SK-N-SH (cell line): ENCODE data around the gene ST6GALNAC6.

Source experiments
- CTCF ChIP-seq: fragments of 200-600 bp; sonication (generic); IDR thresholded peaks from 2 replicates; pipeline ENCODE4 v1.6.1; 2017; ENCODE audit warnings: antibody characterized with exemption, mild to moderate bottlenecking, moderate library complexity
- EP300 ChIP-seq, 2 experiments: IDR thresholded peaks; 2 replicates each; pipeline versions ENCODE4 v1.4.0 to v1.6.1; 2012; ENCODE audit warnings: borderline replicate concordance in 1 of 2, low read depth in 1 of 2, low read length in 1 of 2
- FOXM1 ChIP-seq: IDR thresholded peaks from 2 replicates; pipeline ENCODE4 v1.4.0; 2012; ENCODE audit warnings: low read depth, mild to moderate bottlenecking
- MAX ChIP-seq: IDR thresholded peaks from 2 replicates; pipeline ENCODE4 v1.4.0; 2012; ENCODE audit warnings: low read depth
- NFIC ChIP-seq: IDR thresholded peaks from 2 replicates; pipeline ENCODE4 v1.4.0; 2012; ENCODE audit warnings: borderline replicate concordance
- PBX3 ChIP-seq: IDR thresholded peaks from 2 replicates; pipeline ENCODE4; 2012
- POLR2AphosphoS5 ChIP-seq: IDR thresholded peaks from 2 replicates; pipeline ENCODE4 v1.6.1; 2012; ENCODE audit warnings: low read depth, low read length
- RCOR1 ChIP-seq: fragments of 150-350 bp; IDR thresholded peaks from 2 replicates; pipeline ENCODE4 v1.6.1; 2017; ENCODE audit warnings: antibody characterized with exemption, low read length
- REST ChIP-seq: IDR thresholded peaks from 2 replicates; pipeline ENCODE4 v1.6.1; 2012; ENCODE audit warnings: mild to moderate bottlenecking, low read depth, low read length, moderate library complexity
- SIN3A ChIP-seq: IDR thresholded peaks from 2 replicates; pipeline ENCODE4 v1.6.1; 2012; ENCODE audit warnings: low read depth, mild to moderate bottlenecking, low read length, moderate library complexity, borderline replicate concordance

- no peak for TF ChIP-seq MAX
- TF ChIP-seq CTCF = no peak
- no peak for TF ChIP-seq NFIC
- no peak for TF ChIP-seq SIN3A
- no peak for TF ChIP-seq POLR2AphosphoS5
- TF ChIP-seq PBX3 = no peak
- TF ChIP-seq REST = no peak
- TF ChIP-seq RCOR1 = no peak
- no peak for TF ChIP-seq EP300 (IDR thresholded peaks at IDR 0.05; ENCODE audit: borderline replicate concordance in 1 of 2, low read depth in 1 of 2, low read length in 1 of 2)
- TF ChIP-seq FOXM1 = no peak
These were observed 44.4 kb downstream of the ST6GALNAC6 start for GRCh38 chr9:127854960-127855359.
